Activated CD8-positive, alpha-beta T cell treated with anti-CD3 and anti-CD28 coated beads, Interleukin-2, amount 10 ng/mL, durations not matched to agents 7 days and 5 days (primary cell): ENCODE data around the gene LYZ. TPM values are rescaled to one million over a fixed set of nuclear protein-coding genes. Genes with fewer than 3 reads are reported as not detected.
"Not testable (repeated sequence)": the region's sequence is repeated elsewhere in the genome, so short reads cannot be mapped to it uniquely, and the experiment has no call there.

ENCODE experiments used
- ATAC-seq: fragments of 150-1000 bp; cut with Tn5 transposase; one replicate; pipeline ENCODE4 v1.10.0; 2021; ENCODE audit warnings: moderate library complexity
- CTCF ChIA-PET: fragments of 350-600 bp; sonication (Branson Sonifier 250); formaldehyde crosslinking; loops from one replicate; lab custom pipeline; 2021; ENCODE audit warnings: antibody characterized with exemption; lab: Charles Lee
- POLR2A ChIA-PET: fragments of 350-600 bp; sonication (Branson Sonifier 250); formaldehyde crosslinking; loops from one replicate; lab custom pipeline; 2021; ENCODE audit warnings: antibody characterized with exemption; lab: Charles Lee
- DNase-seq: peaks from one replicate; pipeline ENCODE4 v3.0.0-alpha.2; 2020
- H3K27ac Mint-ChIP-seq: one replicate; pipeline ENCODE4 v1.8.0; 2021; ENCODE audit warnings: mild to moderate bottlenecking, mixed read lengths
- H3K27me3 Mint-ChIP-seq: one replicate; pipeline ENCODE4 v1.8.0; 2021; ENCODE audit warnings: low read depth, mixed read lengths
- H3K36me3 Mint-ChIP-seq: one replicate; pipeline ENCODE4 v1.8.0; 2021; ENCODE audit warnings: low read depth, mixed read lengths
- H3K4me1 Mint-ChIP-seq: one replicate; pipeline ENCODE4 v1.8.0; 2021; ENCODE audit warnings: low read depth, mixed read lengths
- H3K4me3 Mint-ChIP-seq: one replicate; pipeline ENCODE4 v1.8.0; 2021; ENCODE audit warnings: mild to moderate bottlenecking, mixed read lengths
- H3K9me3 Mint-ChIP-seq: one replicate; pipeline ENCODE4 v1.8.0; 2022; ENCODE audit warnings: mixed read lengths; ENCODE audit not compliant: insufficient read depth
- total RNA-seq, 2 experiments: library from RNA; stranded (reverse); gene quantifications; one replicate each; pipeline ENCODE4 v1.2.3, GENCODE V29; 2021

The LYZ gene
- not detected for total RNA-seq

DNA sequence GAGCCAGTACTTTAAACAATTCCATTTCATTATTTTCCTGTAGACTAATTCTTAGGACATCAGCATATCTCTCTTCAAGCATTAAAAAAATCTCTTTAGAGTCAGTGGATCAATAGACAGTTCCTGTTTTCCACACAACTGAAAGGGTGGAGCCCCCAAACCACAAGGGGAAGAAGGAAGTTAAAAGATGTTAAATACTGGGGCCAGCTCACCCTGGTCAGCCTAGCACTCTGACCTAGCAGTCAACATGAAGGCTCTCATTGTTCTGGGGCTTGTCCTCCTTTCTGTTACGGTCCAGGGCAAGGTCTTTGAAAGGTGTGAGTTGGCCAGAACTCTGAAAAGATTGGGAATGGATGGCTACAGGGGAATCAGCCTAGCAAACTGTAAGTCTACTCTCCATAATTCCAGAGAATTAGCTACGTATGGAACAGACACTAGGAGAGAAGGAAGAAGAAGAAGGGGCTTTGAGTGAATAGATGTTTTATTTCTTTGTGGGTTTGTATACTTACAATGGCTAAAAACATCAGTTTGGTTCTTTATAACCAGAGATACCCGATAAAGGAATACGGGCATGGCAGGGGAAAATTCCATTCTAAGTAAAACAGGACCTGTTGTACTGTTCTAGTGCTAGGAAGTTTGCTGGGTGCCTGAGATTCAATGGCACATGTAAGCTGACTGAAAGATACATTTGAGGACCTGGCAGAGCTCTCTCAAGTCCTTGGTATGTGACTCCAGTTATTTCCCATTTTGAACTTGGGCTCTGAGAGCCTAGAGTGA is at the start of gene LYZ:
Gene LYZ, plus strand, starts transcription at position 220 of the 777 bp plus-strand sequence. Its CDS starts 28 bp downstream, at position 248.
- H3K27ac Mint-ChIP-seq = no peak within 1 kb of the TSS
- ChIA-PET CTCF (interaction anchor here (1.7 to 1.9 kb wide), 2 partner anchors 9 to 57 kb away, joined by 6 to 12 read pairs; no protein-coding TSS in a partner anchor), POLR2A (interaction anchor here (0.6 kb wide), 1 partner anchor 17 kb away, joined by 3 read pairs; no protein-coding TSS in a partner anchor)
- H3K4me3 Mint-ChIP-seq = no peak within 1 kb of the TSS
- H3K4me1 Mint-ChIP-seq = peaks cover 5% of the 10 kb centered on the region
- DNase-seq (no peak), ATAC-seq (no peak)
- H3K27me3 Mint-ChIP-seq = peaks cover 8% of the 10 kb centered on the region
- no peaks in the 10 kb centered on the region for H3K9me3 Mint-ChIP-seq
- no peaks in the 10 kb centered on the region for H3K36me3 Mint-ChIP-seq

DNA sequence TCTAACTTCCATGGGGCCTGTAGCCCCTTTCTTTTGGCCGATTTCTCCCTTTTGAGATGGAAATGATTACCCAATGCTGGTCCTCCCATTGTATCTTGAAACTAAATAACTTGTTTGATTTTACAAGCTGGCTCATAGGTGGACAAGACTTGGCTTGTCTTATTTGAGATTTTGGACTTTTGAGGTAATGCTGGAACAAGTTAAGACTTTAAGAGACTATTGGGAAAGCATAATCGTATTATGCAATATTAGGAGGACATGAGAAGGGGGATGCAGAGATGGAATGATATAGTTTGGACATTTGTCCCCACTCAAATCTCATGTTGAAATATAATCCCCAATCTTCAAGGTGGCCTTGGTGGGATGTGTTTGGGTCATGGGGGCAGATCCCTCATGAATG is 49.2 kb upstream of the LYZ start:
- POLR2A ChIA-PET = no interaction called here
- CTCF ChIA-PET = interaction anchor here (1.3 kb wide), 1 partner anchor 8 kb away, joined by 6 read pairs; no protein-coding TSS in a partner anchor
- H3K4me1 Mint-ChIP-seq = no peaks in the 10 kb centered on the region
- H3K27me3 Mint-ChIP-seq = peaks cover 20% of the 10 kb centered on the region
- H3K9me3 Mint-ChIP-seq = no peaks in the 10 kb centered on the region
- DNase-seq = no peak
- ATAC-seq = no peak
- peaks cover 5% of the 10 kb centered on the region for H3K36me3 Mint-ChIP-seq
- H3K27ac Mint-ChIP-seq = no peak overlapping the region
- no peak overlapping the region for H3K4me3 Mint-ChIP-seq

DNA sequence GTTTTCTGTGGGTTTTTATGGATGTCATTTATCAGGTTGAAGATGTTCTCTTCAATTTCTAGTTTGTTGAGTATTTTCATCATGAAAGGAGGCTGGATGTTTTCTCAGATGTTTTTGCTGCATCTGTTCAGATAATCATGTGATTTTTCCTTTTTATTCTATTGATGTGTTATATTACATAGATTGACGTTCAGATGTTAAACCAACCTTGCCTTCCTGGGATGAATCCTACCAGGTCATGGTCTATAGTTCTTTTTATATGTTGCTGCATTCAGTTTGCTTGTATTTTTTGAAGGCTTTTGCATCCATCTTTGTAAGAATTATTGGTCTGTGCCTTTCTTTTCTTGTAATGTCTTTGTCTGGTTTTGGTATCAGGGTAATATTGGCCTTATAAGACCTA is 43.9 kb upstream of the LYZ start:
- no peak for ATAC-seq
- DNase-seq = no peak
- Mint-ChIP-seq H3K9me3 (peaks cover 19% of the 10 kb centered on the region), H3K4me1 (no peaks in the 10 kb centered on the region), H3K36me3 (peaks cover 4% of the 10 kb centered on the region), H3K27ac (no peak overlapping the region), H3K4me3 (no peak overlapping the region), H3K27me3 (peaks cover 8% of the 10 kb centered on the region)
- ChIA-PET POLR2A (no interaction called here), CTCF (no interaction called here)

DNA sequence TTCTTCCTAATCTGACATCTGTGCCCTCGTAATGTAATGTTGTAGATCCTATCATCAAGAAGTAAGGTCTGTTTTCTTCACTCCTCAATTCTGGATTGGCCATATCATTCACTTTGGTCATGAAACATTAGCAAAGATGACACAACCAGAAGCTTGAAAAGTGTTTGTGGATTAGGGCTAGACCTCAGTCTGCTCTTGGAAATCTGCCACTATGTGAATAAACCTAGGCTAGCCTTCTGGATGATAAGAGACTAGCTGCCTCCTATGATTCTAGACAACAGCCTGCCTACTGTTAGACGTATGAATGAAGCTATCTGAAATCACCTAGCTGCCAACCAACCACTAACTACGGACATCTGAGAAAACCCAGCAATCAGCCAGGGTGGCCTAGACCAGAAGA is 38.7 kb upstream of the LYZ start:
- peaks cover 18% of the 10 kb centered on the region for H3K9me3 Mint-ChIP-seq
- peaks cover under 1% of the 10 kb centered on the region for H3K27me3 Mint-ChIP-seq
- POLR2A ChIA-PET = no interaction called here
- no peaks in the 10 kb centered on the region for H3K4me1 Mint-ChIP-seq
- no peak overlapping the region for H3K27ac Mint-ChIP-seq
- ATAC-seq (no peak), DNase-seq (no peak)
- CTCF ChIA-PET = no interaction called here
- peaks cover 3% of the 10 kb centered on the region for H3K36me3 Mint-ChIP-seq
- no peak overlapping the region for H3K4me3 Mint-ChIP-seq

DNA sequence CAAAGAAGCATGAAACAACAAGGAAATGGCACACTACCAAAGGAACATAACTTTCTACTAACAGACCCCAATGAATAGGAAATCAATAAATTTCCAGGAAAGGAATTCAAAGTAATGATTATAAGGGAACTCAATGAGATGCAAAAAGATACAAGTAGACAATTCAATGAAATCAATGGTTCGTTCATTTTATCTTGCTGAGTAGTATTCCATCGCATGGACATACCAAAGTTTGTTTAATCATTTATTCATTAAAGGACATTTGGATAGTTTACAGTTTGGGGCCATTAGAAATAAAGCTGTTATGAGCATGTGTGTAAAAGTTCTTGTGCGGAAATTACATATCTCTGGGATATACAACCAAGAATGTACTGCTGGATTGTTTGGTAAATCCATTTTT is 35.0 kb upstream of the LYZ start:
- ChIA-PET CTCF (no interaction called here), POLR2A (no interaction called here)
- no peaks in the 10 kb centered on the region for H3K36me3 Mint-ChIP-seq
- H3K27ac Mint-ChIP-seq = no peak overlapping the region
- DNase-seq (no peak), ATAC-seq (no peak)
- H3K9me3 Mint-ChIP-seq = peaks cover 5% of the 10 kb centered on the region
- no peak overlapping the region for H3K4me3 Mint-ChIP-seq
- no peaks in the 10 kb centered on the region for H3K4me1 Mint-ChIP-seq
- no peaks in the 10 kb centered on the region for H3K27me3 Mint-ChIP-seq

DNA sequence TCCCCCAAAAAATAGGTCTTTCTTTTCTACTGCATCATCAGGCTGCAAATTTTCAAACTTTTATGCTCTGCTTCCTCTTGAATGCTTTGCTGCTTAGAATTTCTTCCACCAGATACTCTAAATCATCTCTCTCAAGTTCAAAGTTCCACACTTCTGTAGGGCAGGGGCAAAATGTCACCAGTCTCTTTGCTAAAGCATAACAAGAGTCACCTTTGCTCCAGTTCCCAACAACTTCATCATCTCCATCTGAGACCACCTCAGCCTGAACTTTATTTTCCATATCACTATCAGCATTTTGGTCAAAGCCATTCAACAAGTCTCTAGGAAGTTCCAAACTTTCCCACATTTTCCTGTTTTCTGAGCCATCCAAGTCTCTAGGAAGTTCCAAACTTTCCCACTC is 31.4 kb upstream of the LYZ start:
- peaks cover 10% of the 10 kb centered on the region for H3K27me3 Mint-ChIP-seq
- ATAC-seq, CTCF ChIA-PET, H3K4me1 Mint-ChIP-seq, DNase-seq, H3K4me3 Mint-ChIP-seq, H3K36me3 Mint-ChIP-seq, H3K27ac Mint-ChIP-seq, H3K9me3 Mint-ChIP-seq: not testable (repeated sequence)
- POLR2A ChIA-PET = interaction anchor here (1.7 kb wide), 1 partner anchor 13 kb away, joined by 3 read pairs; no protein-coding TSS in a partner anchor

DNA sequence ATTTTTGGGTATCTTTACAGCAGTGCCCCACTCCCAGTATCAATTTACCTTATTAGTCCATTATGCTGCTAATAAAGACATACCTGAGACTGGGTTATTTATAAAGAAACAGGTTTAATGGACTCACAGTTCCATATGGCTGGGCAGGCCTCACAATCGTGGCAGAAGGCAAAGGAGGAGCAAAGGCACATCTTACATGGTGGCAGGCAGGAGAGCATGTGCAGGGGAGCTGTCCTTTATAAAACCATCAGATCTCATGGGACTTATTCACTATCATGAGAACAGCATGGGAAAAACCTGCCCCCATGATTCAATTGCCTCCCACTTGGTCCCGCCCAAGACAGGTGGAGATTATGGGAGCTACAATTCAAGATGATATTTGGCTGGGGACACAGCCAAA is 30.9 kb upstream of the LYZ start:
- peaks cover 10% of the 10 kb centered on the region for H3K27me3 Mint-ChIP-seq
- H3K9me3 Mint-ChIP-seq, H3K36me3 Mint-ChIP-seq, DNase-seq, H3K4me3 Mint-ChIP-seq, CTCF ChIA-PET, ATAC-seq, H3K4me1 Mint-ChIP-seq, H3K27ac Mint-ChIP-seq: not testable (repeated sequence)
- POLR2A ChIA-PET = interaction anchor here (1.7 kb wide), 1 partner anchor 13 kb away, joined by 3 read pairs; no protein-coding TSS in a partner anchor

DNA sequence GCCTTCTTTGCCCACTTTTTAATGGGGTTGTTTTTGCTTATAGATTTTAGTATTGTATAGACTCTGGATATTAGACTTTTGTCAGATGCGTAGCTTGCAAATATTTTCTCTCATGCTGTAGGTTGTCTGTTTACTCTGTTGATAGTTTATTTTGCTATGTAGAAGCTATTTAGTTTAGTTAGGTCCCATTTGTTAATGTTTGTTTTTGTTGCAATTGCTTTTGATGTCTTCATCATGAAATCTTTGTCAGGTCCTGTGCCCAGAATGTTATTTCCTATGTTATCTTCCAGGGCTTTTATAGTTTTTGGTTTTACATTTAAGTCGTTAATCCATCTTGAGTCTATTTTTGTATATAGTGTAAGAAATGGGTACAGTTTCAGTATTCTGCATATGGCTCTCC is 30.0 kb upstream of the LYZ start:
- Mint-ChIP-seq H3K4me1 (no peaks in the 10 kb centered on the region), H3K27ac (no peak overlapping the region), H3K4me3 (no peak overlapping the region), H3K36me3 (no peaks in the 10 kb centered on the region), H3K9me3 (peaks cover 8% of the 10 kb centered on the region), H3K27me3 (peaks cover 12% of the 10 kb centered on the region)
- ChIA-PET POLR2A (no interaction called here), CTCF (no interaction called here)
- ATAC-seq = no peak
- no peak for DNase-seq

DNA sequence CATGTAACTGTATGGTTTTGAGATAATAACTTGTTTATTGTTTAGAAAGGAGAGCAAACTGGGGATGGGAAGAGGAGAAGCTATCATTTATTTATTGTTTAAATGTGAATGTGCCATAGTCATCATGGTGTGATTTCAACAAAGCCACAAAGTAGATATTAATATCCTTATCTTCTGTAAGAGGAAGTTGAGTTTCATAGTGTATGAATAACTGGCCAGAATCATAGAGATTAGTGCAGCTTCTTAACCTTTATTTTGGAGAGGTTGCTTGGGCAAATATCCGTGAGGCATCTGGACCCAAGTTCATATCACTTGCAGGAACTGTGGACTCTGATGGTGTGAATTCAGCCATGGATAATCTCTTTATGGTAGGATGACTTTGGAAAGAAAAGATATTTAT is 26.8 kb upstream of the LYZ start:
- Mint-ChIP-seq H3K36me3 (no peaks in the 10 kb centered on the region), H3K4me3 (no peak overlapping the region), H3K9me3 (peaks cover 6% of the 10 kb centered on the region), H3K27me3 (peaks cover 13% of the 10 kb centered on the region), H3K27ac (no peak overlapping the region), H3K4me1 (peaks cover 6% of the 10 kb centered on the region)
- DNase-seq (no peak), ATAC-seq (no peak)
- POLR2A ChIA-PET = interaction anchor here (2.3 kb wide), 1 partner anchor 10 kb away, joined by 12 read pairs; no protein-coding TSS in a partner anchor
- CTCF ChIA-PET = interaction anchor here (1.1 to 2.1 kb wide), 3 partner anchors 30 to 64 kb away, joined by 3 to 6 read pairs (median 6); no protein-coding TSS in a partner anchor

DNA sequence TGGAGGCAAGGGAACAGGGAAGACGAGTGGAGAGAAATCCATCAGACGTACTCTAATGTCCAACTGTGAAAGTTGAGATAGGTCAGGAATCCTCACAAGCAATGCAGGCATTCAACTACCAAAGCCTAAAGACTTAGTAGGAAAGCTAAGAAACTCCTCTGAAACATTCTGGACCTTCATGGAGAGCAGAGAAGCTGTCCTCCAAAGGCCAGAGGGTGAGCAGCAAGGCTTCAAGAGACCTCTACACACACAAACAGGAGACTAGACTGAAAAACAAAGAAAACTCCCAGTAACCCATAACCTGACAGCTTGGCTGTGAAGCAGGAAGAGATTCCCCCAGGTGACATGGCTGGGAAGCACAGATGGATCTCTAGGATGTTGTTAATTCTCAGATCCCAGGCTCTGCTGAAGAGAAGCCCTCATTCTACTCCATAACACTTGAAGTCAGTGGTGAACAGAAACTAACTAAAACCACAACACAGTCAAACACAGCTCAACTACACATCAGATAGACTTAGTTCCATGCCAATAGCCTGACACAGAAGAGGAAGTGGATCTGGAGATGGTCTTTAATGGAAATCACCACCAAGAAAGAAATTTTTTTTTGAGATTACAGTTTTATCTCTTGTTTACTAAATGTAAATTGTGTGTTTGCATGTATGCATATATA is 23.2 kb upstream of the LYZ start:
- Mint-ChIP-seq H3K4me1 (peaks cover 17% of the 10 kb centered on the region), H3K36me3 (no peaks in the 10 kb centered on the region), H3K27ac (no peak overlapping the region), H3K27me3 (peaks cover 13% of the 10 kb centered on the region), H3K9me3 (no peaks in the 10 kb centered on the region), H3K4me3 (no peak overlapping the region)
- ChIA-PET CTCF (interaction anchor here (0.6 to 1.8 kb wide), 4 partner anchors 9 to 34 kb away, joined by 3 to 7 read pairs (median 4); no protein-coding TSS in a partner anchor), POLR2A (interaction anchor here (0.7 kb wide), 1 partner anchor 264 kb away, joined by 3 read pairs; no protein-coding TSS in a partner anchor)
- ATAC-seq = peak; percentile 60
- no peak for DNase-seq

DNA sequence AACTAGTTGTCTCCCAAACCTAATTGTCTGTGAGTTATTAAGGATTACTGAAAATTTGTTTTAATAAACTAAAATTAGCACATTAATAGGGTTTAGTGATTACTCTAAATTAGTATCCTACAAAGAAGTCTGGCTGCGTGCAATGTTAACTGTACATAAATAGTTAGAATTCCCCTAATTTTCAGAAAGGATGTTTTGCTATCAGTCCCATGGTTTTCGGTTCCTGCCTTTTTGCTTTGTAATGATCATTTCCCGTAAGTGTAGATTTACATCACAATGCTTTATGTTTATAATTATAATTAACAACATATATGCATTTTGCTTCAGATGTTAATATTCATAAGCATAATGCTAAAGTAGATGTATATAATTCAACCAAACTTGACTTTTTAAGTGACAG is 19.8 kb upstream of the LYZ start:
- Mint-ChIP-seq H3K4me1 (peaks cover 35% of the 10 kb centered on the region), H3K9me3 (no peaks in the 10 kb centered on the region), H3K27ac (no peak overlapping the region), H3K27me3 (no peaks in the 10 kb centered on the region), H3K4me3 (no peak overlapping the region), H3K36me3 (no peaks in the 10 kb centered on the region)
- DNase-seq (no peak), ATAC-seq (no peak)
- ChIA-PET CTCF (no interaction called here), POLR2A (no interaction called here)
